ENCODE measurements around the gene BCO1.

Gene BCO1

GRCh38 chr16:81337097-81337496 is 98.6 kb downstream of the BCO1 start:
- H3K27ac Mint-ChIP-seq (ENCODE audit: low read depth) = no peak overlapping the region
- ATAC-seq (replicated peaks; ENCODE audit: extremely low read depth, poor library complexity, severe bottlenecking) (no peak), DNase-seq (ENCODE audit: low spot score in 2 of 2) (no peak)
- H3K9me3 Mint-ChIP-seq = peaks cover 6% of the 10 kb centered on the region
- H3K4me3 Mint-ChIP-seq = no peak overlapping the region
- H3K36me3 Mint-ChIP-seq (ENCODE audit: insufficient read depth) = peaks cover 2% of the 10 kb centered on the region
- peaks cover 23% of the 10 kb centered on the region for H3K4me1 Mint-ChIP-seq
- no peaks in the 10 kb centered on the region for H3K27me3 Mint-ChIP-seq
